ENCODE results near the gene OVOL1. TPM values are rescaled to one million over a fixed set of nuclear protein-coding genes. Genes with fewer than 3 reads are reported as not detected.

OVOL1 gene
- total and polyA plus RNA-seq, 2 of the 8 experiments (the other 6 are each of a cell fraction or from before 2014, with no cell fraction given), result 2.6 to 3.4 TPM

GRCh38 chr11:65786008-65786785 is 666 bp upstream of the OVOL1 start (continued):
- TF ChIP-seq SIRT6 (IDR thresholded peaks at IDR 0.05; ENCODE audit: low read length) (no peak), SP2 (IDR thresholded peaks at IDR 0.05; ENCODE audit: low read length) (no peak), SAP30 (IDR thresholded peaks at IDR 0.05; ENCODE audit: insufficient read depth, insufficient replicate concordance, low read length) (no peak), CBX8 (IDR thresholded peaks at IDR 0.05; ENCODE audit: borderline replicate concordance, low read depth, low read length) (no peak), GTF2F1 (IDR thresholded peaks at IDR 0.05; ENCODE audit: borderline replicate concordance, low read depth, low read length) (no peak), TAF7 (optimal IDR thresholded peaks at IDR 0.05; ENCODE audit: borderline replicate concordance, low read depth, low read length) (no peak), PHF8 (conservative IDR thresholded peaks at IDR 0.05; ENCODE audit: low read depth, low read length) (no peak), TAF1 (IDR thresholded peaks at IDR 0.05; ENCODE audit: low read depth, low read length) (no peak), KDM1A (IDR thresholded peaks at IDR 0.05; ENCODE audit: borderline replicate concordance, low read length) (no peak; the same call in 1 of the 2 replicates), RAD21 (IDR thresholded peaks at IDR 0.05 in 1 of 2, conservative IDR thresholded peaks at IDR 0.05 in 1 of 2; ENCODE audit: low read depth in 2 of 2, low read length in 2 of 2) (no peak), GABPA (IDR thresholded peaks at IDR 0.05; ENCODE audit: borderline replicate concordance, insufficient read depth, low read length) (no peak), POLR2A (IDR thresholded peaks at IDR 0.05; ENCODE audit: control extremely low read depth in 1 of 2, low read depth in 2 of 2, low read length in 2 of 2) (no peak), JUND (IDR thresholded peaks at IDR 0.05; ENCODE audit: low read length) (no peak), NANOG (IDR thresholded peaks at IDR 0.05; ENCODE audit: insufficient read depth, low read depth, low read length, poor library complexity, severe bottlenecking) (no peak), ATF2 (IDR thresholded peaks at IDR 0.05; ENCODE audit: low read length) (no peak), ASH2L (IDR thresholded peaks at IDR 0.05; ENCODE audit: low read length) (no peak), SIX5 (IDR thresholded peaks at IDR 0.05; ENCODE audit: low read depth, low read length) (no peak), CREB1 (IDR thresholded peaks at IDR 0.05) (no peak), SP4 (IDR thresholded peaks at IDR 0.05; ENCODE audit: low read length) (no peak), SP1 (IDR thresholded peaks at IDR 0.05; ENCODE audit: low read depth, low read length) (no peak), SIN3A (conservative IDR thresholded peaks at IDR 0.05 in 1 of 2, IDR thresholded peaks at IDR 0.05 in 1 of 2; ENCODE audit: low read depth in 1 of 2, low read length in 2 of 2) (0 out of 4 replicates have a peak, but pooled peaks of 1 of the 2 experiments have one; percentile 21), CTBP2 (IDR thresholded peaks at IDR 0.05; ENCODE audit: borderline replicate concordance, insufficient read depth, insufficient read length, low read length) (no peak), CEBPB (IDR thresholded peaks at IDR 0.05; ENCODE audit: low read depth, low read length) (no peak)
